Measurements from ENCODE around the gene CPNE4. TPM values are rescaled to one million over a fixed set of nuclear protein-coding genes. Genes with fewer than 3 reads are reported as not detected.
"Not testable (repeated sequence)": the region's sequence is repeated elsewhere in the genome, so short reads cannot be mapped to it uniquely, and the experiment has no call there.

The CPNE4 gene
- total RNA-seq, 2 donors from 2014 or later, result 1.2 to 7.6 TPM

DNA sequence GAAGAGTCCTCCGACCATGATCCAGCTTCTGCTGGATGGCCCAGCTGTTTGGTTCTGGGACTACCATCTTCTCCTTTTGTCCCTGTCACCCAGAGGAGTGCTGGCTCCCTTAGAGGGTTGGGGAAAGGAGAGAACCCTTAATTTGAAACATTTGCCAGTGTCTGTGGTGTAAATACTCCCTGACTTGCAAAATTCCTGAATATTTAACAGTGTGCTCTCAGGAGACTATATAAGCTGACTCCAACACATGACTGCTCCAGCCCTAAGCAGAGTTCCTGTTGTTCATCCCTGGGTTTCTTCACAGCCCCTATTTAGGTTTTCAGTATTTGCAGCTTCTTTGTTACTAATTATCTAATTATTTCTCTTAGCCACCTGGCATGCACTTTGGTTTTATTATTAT lies 133.1 kb downstream of the CPNE4 start:
- intact Hi-C loops (cut with DNase I), result no loop called here
- ATAC-seq, result no peak
- no peak for DNase-seq

DNA sequence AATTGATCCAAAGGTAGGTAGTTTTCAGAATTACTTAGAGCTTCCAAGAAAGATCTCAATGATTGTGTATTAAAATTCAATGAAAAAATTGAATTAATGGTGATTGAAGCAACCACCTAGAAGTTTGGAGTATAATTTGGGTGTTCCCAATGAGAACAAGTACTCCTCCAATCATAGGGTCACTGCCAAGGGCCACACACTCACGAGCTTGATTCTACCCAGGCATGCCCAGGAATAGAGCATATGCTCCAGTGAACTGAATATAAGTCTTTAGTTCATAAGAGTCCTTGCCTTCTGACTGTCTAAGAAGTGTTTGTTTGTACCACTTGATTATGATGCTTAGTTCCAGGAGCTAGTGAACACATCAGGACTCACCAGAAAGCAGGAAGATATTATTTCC lies 133.9 kb downstream of the CPNE4 start:
- intact Hi-C loops (cut with DNase I), result no loop called here
- no peak for DNase-seq
- ATAC-seq, result no peak

- no peak for DNase-seq
- intact Hi-C loops (cut with DNase I), result no loop called here
- no peak for ATAC-seq
Measured at GRCh38 chr3:131899021-131899420, 135.8 kb downstream of the CPNE4 start.

DNA sequence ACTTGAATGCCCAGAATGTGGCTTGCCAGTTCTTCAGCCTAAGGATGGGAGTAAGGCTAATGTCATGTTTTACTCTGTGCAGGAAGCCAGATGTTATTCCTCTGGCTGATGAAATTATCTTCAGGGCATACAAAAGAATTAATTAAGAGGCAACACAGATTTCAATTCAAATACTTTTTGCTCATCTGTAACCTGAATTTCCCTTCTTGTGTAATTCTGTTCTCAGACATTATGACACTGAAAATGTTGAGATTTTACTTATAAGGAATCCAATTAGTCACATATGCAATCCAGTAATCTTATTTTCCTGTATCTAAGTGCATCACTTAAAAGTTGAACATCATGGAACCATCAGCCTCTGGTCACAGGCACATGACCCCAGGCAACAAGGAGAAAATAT lies 136.5 kb downstream of the CPNE4 start:
- intact Hi-C loops (cut with DNase I), result no loop called here
- no peak for ATAC-seq
- DNase-seq, result no peak

DNA sequence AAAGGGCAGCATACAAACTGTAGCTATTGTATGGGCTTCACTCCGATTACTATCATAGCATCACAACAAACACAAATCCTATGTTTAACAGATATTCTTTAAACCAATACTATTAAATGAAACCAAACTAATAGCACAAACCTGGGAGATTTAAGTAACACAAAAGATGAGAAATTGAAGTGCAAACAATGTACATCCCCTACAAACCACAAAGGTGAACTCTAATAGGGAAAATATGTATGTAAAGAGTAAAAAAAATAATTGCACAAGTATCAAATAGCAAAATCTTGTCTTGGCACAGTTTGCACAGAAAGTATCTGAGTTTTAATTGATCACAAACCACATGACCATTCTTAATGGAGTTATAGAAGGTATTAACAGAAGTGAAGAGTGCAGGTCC lies 138.5 kb downstream of the CPNE4 start:
- no peak for DNase-seq
- ATAC-seq, result no peak
- intact Hi-C loops (cut with DNase I), result no loop called here

DNA sequence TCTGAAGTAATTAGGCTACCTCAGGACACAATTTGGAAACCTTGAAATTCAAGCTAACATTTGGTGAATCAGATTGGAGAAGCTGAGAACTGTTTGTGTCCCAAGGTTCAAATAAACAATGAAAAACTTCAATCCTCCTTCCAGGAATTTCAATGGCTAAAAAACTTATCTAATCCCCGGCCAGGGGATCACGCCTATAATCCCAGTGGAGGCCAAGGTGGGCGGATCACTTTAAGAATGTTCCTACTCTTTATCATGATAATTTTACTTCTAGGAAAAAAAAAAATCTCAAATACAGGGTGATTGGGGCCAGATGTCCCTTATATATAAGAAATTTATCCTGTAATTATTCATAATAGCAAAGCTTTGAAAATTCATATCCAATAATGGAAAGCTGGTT lies 139.0 kb downstream of the CPNE4 start:
- intact Hi-C loops (cut with DNase I), result no loop called here
- no peak for DNase-seq
- ATAC-seq, result no peak

GRCh38 chr3:131892331-131892730 lies 142.5 kb downstream of the CPNE4 start:
- intact Hi-C loops (cut with DNase I), result no loop called here
- ATAC-seq, result no peak

DNA sequence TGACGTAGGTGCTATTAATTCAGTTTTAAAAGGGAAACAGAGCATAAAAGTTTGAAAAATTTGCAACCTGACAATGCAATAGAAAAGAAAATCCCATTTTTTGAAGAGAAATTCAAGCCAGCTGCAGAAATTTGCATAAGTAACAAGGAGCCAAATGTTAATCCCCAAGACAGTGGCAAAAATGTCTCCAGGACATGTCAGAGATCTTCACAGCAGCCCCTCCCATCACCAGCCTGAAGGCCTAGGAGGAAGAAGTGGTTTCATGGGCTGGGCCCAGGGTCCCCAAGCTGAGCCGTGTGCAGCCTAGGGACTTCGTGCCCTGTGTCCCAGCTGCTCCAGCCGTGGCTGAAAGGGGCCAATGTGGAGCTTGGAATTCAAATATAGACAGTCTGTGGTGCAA lies 148.9 kb downstream of the CPNE4 start:
- ATAC-seq; intact Hi-C loops (cut with DNase I); DNase-seq: not testable (repeated sequence)

More at GRCh38 chr3:131892331-131892730, 142.5 kb downstream of the CPNE4 start:
- no peak for DNase-seq

DNA sequence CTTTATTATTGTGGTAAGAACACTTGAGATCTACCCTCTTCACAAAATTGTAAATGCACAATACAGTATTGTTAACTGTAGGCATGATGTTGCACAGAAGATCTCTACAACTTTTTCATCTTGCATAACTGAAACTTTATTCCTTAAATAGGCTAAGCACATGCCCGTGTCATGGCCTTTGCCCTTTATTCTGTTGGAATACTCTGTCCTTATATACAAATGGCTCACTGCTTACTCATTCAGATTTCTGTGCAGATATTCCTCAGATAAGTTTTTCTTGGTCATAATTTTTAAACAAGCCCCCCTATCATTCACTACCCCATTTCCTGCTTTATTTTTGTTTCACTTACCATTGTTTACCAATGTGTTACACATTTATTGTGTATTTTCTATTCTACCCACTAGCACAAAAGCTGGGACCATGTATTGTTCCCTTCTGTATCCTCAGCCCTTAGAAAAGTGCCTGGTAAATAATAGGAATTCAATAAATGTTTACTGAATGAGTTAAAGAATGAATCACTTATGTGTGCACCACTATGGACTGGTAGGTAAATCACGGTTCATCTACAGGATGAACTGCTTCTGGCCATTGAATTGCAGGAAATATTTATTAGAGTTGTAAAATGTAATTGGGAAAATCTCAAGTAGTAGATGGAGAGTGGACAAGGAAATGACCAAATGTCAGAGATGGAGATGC lies 151.0 kb downstream of the CPNE4 start:
- intact Hi-C loops (cut with DNase I), result no loop called here
- ATAC-seq (no peak), DNase-seq (no peak)

GRCh38 chr3:131883086-131883485 lies 151.7 kb downstream of the CPNE4 start:
- DNase-seq, result no peak
- intact Hi-C loops (cut with DNase I), result no loop called here
- no peak for ATAC-seq

- ATAC-seq (no peak), DNase-seq (no peak)
- intact Hi-C loops (cut with DNase I), result no loop called here
Measured at GRCh38 chr3:131881777-131882176, 153.0 kb downstream of the CPNE4 start.

- intact Hi-C loops (cut with DNase I), result no loop called here
- no peak for ATAC-seq
- DNase-seq, result no peak
Measured at GRCh38 chr3:131880948-131881347, 153.9 kb downstream of the CPNE4 start.

DNA sequence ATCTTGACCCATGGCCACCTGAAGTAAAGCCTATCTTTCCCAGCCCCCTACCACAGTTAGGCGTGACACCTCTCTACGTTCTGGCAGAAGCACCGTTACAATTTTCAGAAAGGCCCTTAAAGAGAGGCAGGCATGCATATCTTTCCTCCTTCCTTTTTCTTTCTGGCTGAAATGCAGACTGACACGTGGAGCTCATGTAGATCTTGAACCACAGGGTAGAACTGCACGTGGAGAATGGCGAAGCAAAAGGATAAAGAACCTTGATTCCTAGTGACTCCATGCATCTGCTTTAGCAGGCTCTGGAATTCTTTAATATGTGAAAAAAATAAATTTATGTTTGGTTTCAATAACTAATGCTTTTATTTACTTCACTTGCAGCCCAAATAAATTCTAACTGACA lies 166.6 kb downstream of the CPNE4 start:
- DNase-seq (no peak), ATAC-seq (no peak)
- intact Hi-C loops (cut with DNase I), result no loop called here

- DNase-seq, result no peak
- intact Hi-C loops (cut with DNase I), result no loop called here
- no peak for ATAC-seq
Measured at GRCh38 chr3:131856171-131856570, 178.6 kb downstream of the CPNE4 start.

GRCh38 chr3:131850223-131850622 lies 184.6 kb downstream of the CPNE4 start:
- no peak for ATAC-seq
- DNase-seq, result no peak
- intact Hi-C loops (cut with DNase I), result no loop called here

GRCh38 chr3:131849616-131850015 lies 185.2 kb downstream of the CPNE4 start:
- no peak for DNase-seq
- no peak for ATAC-seq
- intact Hi-C loops (cut with DNase I), result no loop called here

DNA sequence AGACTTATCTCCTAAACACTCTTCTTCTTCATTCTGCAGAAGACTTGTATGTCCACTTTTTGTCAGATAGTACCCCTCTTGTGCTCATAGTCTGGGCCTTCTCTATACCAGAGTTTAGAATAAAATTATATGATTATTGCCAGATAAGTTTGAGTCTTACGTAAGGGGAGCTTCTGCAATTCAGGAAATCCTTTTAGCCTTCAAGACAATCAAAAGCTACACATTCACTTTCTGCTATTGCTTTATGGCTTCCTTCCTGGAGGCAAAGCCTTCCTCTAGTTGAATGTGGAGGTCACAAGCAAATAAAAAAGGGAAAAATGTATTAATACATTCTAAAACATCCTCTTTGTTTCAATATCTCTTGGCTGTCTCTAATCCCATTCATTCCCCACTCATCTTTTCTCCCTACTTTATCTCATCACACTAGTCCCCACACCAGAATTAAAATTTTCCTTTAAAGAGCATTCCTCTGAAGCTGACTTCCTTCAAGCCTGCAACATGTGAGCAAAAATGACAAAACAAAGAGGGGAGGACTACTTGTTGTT lies 186.8 kb downstream of the CPNE4 start:
- DNase-seq (no peak), ATAC-seq (no peak)
- intact Hi-C loops (cut with DNase I), result no loop called here

DNA sequence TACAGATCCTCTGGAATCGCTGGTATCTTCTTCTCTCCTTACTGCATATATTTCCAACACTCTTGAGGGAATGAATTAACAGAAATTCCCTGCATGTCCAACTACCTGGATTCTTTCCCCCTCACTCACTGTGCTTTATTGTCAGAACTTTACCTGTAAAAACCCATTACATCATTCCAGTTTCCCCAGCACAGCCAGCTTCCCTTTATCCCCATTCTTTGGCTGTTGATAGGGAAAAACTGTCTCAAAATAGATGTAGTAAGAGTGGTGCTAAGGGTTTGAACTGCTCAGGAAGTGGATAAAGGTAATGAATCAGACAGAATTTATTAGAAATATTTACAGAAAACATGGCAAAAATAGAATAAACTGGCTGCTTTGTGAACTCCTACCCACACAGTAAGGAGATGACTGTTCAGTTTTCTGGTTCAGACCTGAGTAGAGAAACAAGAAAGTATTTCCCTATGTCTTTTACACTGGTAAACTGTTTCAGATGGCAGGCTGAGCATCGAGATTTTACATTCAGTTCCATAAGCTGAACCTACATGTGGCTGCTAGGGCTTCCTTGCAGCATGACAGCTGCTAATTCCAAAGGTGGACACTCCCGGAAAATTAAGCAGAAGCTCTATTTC lies 188.4 kb downstream of the CPNE4 start:
- intact Hi-C loops (cut with DNase I), result no loop called here
- ATAC-seq (no peak), DNase-seq (no peak)

DNA sequence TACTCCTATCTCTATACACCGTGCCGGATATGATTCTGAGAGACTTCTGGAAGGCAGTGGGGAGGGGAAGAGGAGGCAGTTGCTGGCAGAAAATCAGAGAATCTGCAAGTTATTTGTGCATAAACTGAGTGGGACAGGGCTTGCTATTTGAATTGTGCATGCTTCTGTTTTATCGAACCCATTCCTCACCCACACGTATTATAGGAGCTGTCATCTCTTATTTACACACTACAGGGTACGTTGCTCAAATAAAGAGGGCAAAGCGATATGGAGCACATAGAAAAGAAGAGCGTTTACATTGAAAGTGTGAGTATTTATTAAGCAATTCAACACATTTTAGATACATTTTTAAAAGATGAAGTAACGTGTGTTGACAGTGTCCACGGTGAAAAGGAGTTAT lies 191.6 kb downstream of the CPNE4 start:
- DNase-seq, result no peak
- intact Hi-C loops (cut with DNase I), result no loop called here
- no peak for ATAC-seq

- intact Hi-C loops (cut with DNase I), result no loop called here
- no peak for DNase-seq
- ATAC-seq, result no peak
Measured at GRCh38 chr3:131840156-131840797, 194.5 kb downstream of the CPNE4 start.

- ATAC-seq (no peak), DNase-seq (no peak)
- intact Hi-C loops (cut with DNase I), result no loop called here
Measured at GRCh38 chr3:131835906-131836305, 198.9 kb downstream of the CPNE4 start.
